Measurements from ENCODE around the gene ITPR3. TPM values are rescaled to one million over a fixed set of nuclear protein-coding genes. Genes with fewer than 3 reads are reported as not detected.
A peak's percentile ranks its signal among the peaks of the same experiment; 100 is the strongest.

The ITPR3 gene
- total RNA-seq, 1 experiment from 2014 or later = 103 TPM

GRCh38 chr6:33744895-33745546 is 123.9 kb downstream of the ITPR3 start:
- TF ChIP-seq EZH2phosphoT487 (IDR thresholded peaks at IDR 0.05; ENCODE audit: borderline replicate concordance) (no peak), POLR2AphosphoS5 (IDR thresholded peaks at IDR 0.05; ENCODE audit: low read depth, low read length) (no peak), EZH2 (IDR thresholded peaks at IDR 0.05) (no peak), ZFX (IDR thresholded peaks at IDR 0.05) (no peak), SRF (IDR thresholded peaks at IDR 0.05; ENCODE audit: low read depth) (no peak), FOSL1 (IDR thresholded peaks at IDR 0.05; ENCODE audit: low read depth) (no peak), SIN3A (IDR thresholded peaks at IDR 0.05; ENCODE audit: low read depth) (no peak), REST (IDR thresholded peaks at IDR 0.05; ENCODE audit: low read depth) (no peak), SP1 (IDR thresholded peaks at IDR 0.05; ENCODE audit: low read depth) (no peak), ZBTB33 (IDR thresholded peaks at IDR 0.05; ENCODE audit: extremely low read depth, insufficient replicate concordance, low read length) (no peak)
- no peaks in the 10 kb centered on the region for H3K9me2 ChIP-seq (ENCODE audit: insufficient read depth)
- ChIA-PET POLR2A (no interaction called here), CTCF (interaction anchor here (1.2 to 3.5 kb wide), 6 partner anchors 14 to 282 kb away, joined by 3 to 14 read pairs (median 6); partner anchors contain the start of gene UQCC2), RAD21 (ENCODE audit: low non-redundant PET in 1 of 2, low total read pairs in 2 of 2, uncharacterized antibody in 2 of 2, unreplicated experiment in 2 of 2) (interaction anchor here (0.7 to 1.4 kb wide), 2 partner anchors 16 to 777 kb away, joined by 3 to 8 read pairs; partner anchors contain the start of gene BRD2 (in 1 of the 2))
- ATAC-seq (0 out of 2 replicates have a peak, but pooled peaks have one; percentile 20), DNase-seq (ENCODE audit: low read depth, low spot score) (no peak)
- no peaks in the 10 kb centered on the region for H3K9me3 ChIP-seq (ENCODE audit: control insufficient read depth in 1 of 2, insufficient read depth in 1 of 2, low read depth in 1 of 2, low read length in 2 of 2)
- H2AFZ ChIP-seq (ENCODE audit: low read depth, low read length, poor library complexity, severe bottlenecking) = no peak overlapping the region
- BruUV-seq (replicated peaks) = no TSS peak
- no peaks in the 10 kb centered on the region for H4K20me1 ChIP-seq (ENCODE audit: insufficient read depth)
- peaks cover 6% of the 10 kb centered on the region; the same call in 1 of the 2 replicates for H3K27me3 ChIP-seq (ENCODE audit: insufficient read depth, low read length)
- no peaks in the 10 kb centered on the region for H3K36me3 ChIP-seq (ENCODE audit: control insufficient read depth in 1 of 2, insufficient read depth in 2 of 2, low read length in 2 of 2)
- no peak overlapping the region for H3K4me2 ChIP-seq (ENCODE audit: low read length)
- intact Hi-C loops (cut with micrococcal nuclease) = loop anchor here (1.0 kb wide), 1 partner anchor 409 kb away; no protein-coding TSS in a partner anchor
- no peak overlapping the region for H3K4me3 ChIP-seq (replicated peaks in 1 of 2; ENCODE audit: low read depth in 1 of 2, low read length in 2 of 2)
- no peak overlapping the region for H3K9ac ChIP-seq (ENCODE audit: low read length)
- no peaks in the 10 kb centered on the region for H3K79me2 ChIP-seq (ENCODE audit: insufficient read depth, low read length)
- H3K4me1 ChIP-seq (ENCODE audit: control insufficient read depth in 1 of 2, insufficient read depth in 2 of 2, low read length in 2 of 2) = peaks cover 2 to 9% of the 10 kb centered on the region in 2 experiments; a peak in 3 of 4 replicates
- no peak overlapping the region for H3K27ac ChIP-seq (ENCODE audit: low read depth, low read length)
